Calu3 (cell line): ENCODE results near the gene XRCC4. TPM values are rescaled to one million over a fixed set of nuclear protein-coding genes. Genes with fewer than 3 reads are reported as not detected.

Source experiments
- BruUV-seq: library from RNA; stranded (reverse); fragments of 400-500 nt; replicated peaks from 2 replicates; lab custom pipeline; 2021; lab: Mats Ljungman, UMichigan
- CTCF ChIA-PET: fragments of 300-600 bp; sonication (Branson Sonifier 250); formaldehyde crosslinking; loops from one replicate; lab custom pipeline; 2022; ENCODE audit warnings: antibody characterized with exemption; lab: Charles Lee
- DNase-seq: peaks from one replicate; pipeline ENCODE4 v3.0.0; 2022
- H3K27ac Mint-ChIP-seq: one replicate; pipeline ENCODE4 v1.8.0; 2022; ENCODE audit warnings: mixed read lengths; ENCODE audit not compliant: unreplicated experiment
- H3K27me3 Mint-ChIP-seq: one replicate; pipeline ENCODE4 v1.8.0; 2022; ENCODE audit warnings: mixed read lengths; ENCODE audit not compliant: unreplicated experiment
- H3K36me3 Mint-ChIP-seq: one replicate; pipeline ENCODE4 v1.8.0; 2022; ENCODE audit warnings: mild to moderate bottlenecking, moderate library complexity, mixed read lengths; ENCODE audit not compliant: insufficient read depth, unreplicated experiment
- H3K4me1 Mint-ChIP-seq: one replicate; pipeline ENCODE4 v1.8.0; 2022; ENCODE audit warnings: mild to moderate bottlenecking, low read depth, mixed read lengths; ENCODE audit not compliant: unreplicated experiment
- H3K4me3 Mint-ChIP-seq: one replicate; pipeline ENCODE4 v1.8.0; 2022; ENCODE audit warnings: mild to moderate bottlenecking, low read depth, moderate library complexity, mixed read lengths; ENCODE audit not compliant: unreplicated experiment
- H3K9me3 Mint-ChIP-seq: one replicate; pipeline ENCODE4 v1.8.0; 2022; ENCODE audit warnings: low read depth, mixed read lengths; ENCODE audit not compliant: unreplicated experiment
- intact Hi-C: fragments of 100-400 bp; cut with micrococcal nuclease; formaldehyde crosslinking; loops from one replicate; pipeline ENCODE4 v1.10.0; 2022; ENCODE audit not compliant: unreplicated experiment
- total RNA-seq: library from RNA; stranded (reverse); gene quantifications from 2 replicates; pipeline ENCODE4 v1.2.3, GENCODE V29; 2022
- TF ChIP-seq, protein P1 (sequence below): fragments of 200-600 bp; IDR thresholded peaks from one replicate; pipeline ENCODE4 v1.8.0; 2022; ENCODE audit warnings: antibody characterized with exemption; ENCODE audit not compliant: unreplicated experiment

Gene XRCC4
- total RNA-seq, 1 experiment from 2014 or later: 25.5 TPM

DNA sequence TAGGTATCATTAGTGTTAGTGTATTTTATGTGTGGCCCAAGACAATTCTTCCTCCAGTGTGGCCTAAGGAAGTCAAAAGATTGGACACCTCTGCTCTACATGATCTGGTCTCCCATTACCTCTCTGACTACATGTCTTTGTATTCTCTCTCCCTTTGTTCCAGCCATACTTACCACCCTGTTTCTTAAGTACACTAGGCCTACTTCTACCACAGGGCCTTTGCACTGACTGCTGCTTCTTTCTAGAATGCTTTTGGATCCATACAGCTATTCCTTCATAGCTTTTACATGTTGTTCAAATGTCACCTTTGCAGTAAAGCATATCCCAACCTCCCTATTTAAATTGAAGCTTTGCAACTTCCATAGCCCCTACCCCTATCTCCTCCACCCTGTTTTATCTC lies 5.4 kb downstream of the XRCC4 start:
- no TSS peak for BruUV-seq
- Mint-ChIP-seq H3K27ac (no peak overlapping the region), H3K27me3 (no peaks in the 10 kb centered on the region), H3K4me3 (no peak overlapping the region), H3K4me1 (peaks cover 8% of the 10 kb centered on the region), H3K9me3 (no peaks in the 10 kb centered on the region), H3K36me3 (peaks cover 6% of the 10 kb centered on the region)
- CTCF ChIA-PET: no interaction called here
- TF ChIP-seq, protein P1, sequence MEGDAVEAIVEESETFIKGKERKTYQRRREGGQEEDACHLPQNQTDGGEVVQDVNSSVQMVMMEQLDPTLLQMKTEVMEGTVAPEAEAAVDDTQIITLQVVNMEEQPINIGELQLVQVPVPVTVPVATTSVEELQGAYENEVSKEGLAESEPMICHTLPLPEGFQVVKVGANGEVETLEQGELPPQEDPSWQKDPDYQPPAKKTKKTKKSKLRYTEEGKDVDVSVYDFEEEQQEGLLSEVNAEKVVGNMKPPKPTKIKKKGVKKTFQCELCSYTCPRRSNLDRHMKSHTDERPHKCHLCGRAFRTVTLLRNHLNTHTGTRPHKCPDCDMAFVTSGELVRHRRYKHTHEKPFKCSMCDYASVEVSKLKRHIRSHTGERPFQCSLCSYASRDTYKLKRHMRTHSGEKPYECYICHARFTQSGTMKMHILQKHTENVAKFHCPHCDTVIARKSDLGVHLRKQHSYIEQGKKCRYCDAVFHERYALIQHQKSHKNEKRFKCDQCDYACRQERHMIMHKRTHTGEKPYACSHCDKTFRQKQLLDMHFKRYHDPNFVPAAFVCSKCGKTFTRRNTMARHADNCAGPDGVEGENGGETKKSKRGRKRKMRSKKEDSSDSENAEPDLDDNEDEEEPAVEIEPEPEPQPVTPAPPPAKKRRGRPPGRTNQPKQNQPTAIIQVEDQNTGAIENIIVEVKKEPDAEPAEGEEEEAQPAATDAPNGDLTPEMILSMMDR: no peak
- no peak for DNase-seq
- intact Hi-C loops: no loop called here

DNA sequence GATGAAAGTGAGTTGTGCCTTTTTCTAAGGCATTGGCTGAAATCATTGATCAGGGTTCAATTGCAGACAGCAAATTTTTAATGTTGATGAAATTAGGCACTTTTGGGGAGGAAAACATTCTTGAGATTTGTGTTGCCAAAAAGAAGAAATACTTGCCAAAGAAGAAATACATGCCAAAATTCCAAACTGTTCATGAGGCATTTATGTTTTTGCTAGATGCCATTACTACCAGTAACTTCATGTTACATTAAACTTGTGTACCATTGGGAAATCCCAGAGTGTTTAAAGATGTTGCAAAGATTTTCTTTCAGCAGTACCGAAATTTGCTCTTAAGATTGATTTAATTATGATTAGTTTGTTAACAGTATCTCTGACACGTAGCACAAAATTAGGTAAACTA lies 7.0 kb downstream of the XRCC4 start:
- no peaks in the 10 kb centered on the region for H3K36me3 Mint-ChIP-seq
- no peak for DNase-seq
- CTCF ChIA-PET: no interaction called here
- no peaks in the 10 kb centered on the region for H3K9me3 Mint-ChIP-seq
- no peak overlapping the region for H3K4me3 Mint-ChIP-seq
- no peaks in the 10 kb centered on the region for H3K4me1 Mint-ChIP-seq
- H3K27ac Mint-ChIP-seq: no peak overlapping the region
- H3K27me3 Mint-ChIP-seq: no peaks in the 10 kb centered on the region
- BruUV-seq: no TSS peak
- TF ChIP-seq, protein P1: no peak
- intact Hi-C loops: no loop called here

DNA sequence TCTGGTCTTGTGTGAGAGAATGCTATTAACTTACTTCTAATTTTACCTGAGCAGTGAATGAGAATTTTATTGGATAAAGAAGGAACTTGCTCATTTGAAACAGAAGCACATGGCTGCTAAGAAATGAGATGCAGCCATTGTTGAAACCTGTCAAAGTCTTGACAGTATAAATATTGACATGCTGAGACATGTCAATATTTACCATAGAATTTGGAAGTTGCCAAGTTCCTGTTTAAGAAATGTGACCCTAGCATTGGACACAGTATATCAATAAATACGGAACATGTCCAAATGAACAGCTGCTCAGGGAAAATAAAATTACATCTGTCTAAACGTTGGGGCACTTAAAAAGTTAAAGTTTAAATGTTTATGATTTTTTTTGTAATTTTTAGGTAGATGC lies 7.8 kb downstream of the XRCC4 start:
- Mint-ChIP-seq H3K36me3 (no peaks in the 10 kb centered on the region), H3K27ac (no peak overlapping the region), H3K9me3 (no peaks in the 10 kb centered on the region), H3K4me3 (no peak overlapping the region), H3K27me3 (no peaks in the 10 kb centered on the region), H3K4me1 (no peaks in the 10 kb centered on the region)
- intact Hi-C loops: no loop called here
- CTCF ChIA-PET: no interaction called here
- DNase-seq: no peak
- TF ChIP-seq, protein P1: no peak
- no TSS peak for BruUV-seq

DNA sequence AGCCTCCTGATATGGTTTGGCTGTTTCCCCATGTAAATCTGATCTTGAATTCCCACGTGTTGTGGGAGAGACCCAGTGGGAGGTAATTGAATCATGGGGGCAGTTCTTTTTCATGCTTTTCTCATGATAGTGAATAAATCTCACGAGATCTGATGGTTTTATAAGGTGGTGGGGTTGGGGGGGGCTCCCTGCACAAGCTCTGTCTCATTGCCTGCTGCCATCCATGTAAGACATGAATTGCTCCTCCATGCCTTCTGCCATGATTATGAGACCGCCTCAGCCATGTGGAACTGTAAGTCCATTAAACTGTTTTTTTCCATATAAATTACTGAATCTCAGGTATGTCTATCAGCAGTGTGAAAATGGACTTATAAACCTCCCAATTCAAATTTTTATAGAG lies 12.8 kb downstream of the XRCC4 start:
- Mint-ChIP-seq H3K36me3 (no peaks in the 10 kb centered on the region), H3K4me1 (peaks cover 4% of the 10 kb centered on the region), H3K9me3 (peaks cover 8% of the 10 kb centered on the region), H3K4me3 (no peak overlapping the region), H3K27me3 (no peaks in the 10 kb centered on the region), H3K27ac (no peak overlapping the region)
- intact Hi-C loops: loop anchor here (10.0 kb wide), 2 partner anchors 205 to 735 kb away; no protein-coding TSS in a partner anchor
- TF ChIP-seq, protein P1: no peak
- CTCF ChIA-PET: interaction anchor here (1.0 kb wide), 1 partner anchor 50 kb away, joined by 3 read pairs; no protein-coding TSS in a partner anchor
- DNase-seq: no peak
- no TSS peak for BruUV-seq
